Endometrial microvascular endothelial cells (primary cell): ENCODE data around the gene PODNL1. TPM values are rescaled to one million over a fixed set of nuclear protein-coding genes. Genes with fewer than 3 reads are reported as not detected.
"Not testable (repeated sequence)": the region's sequence is repeated elsewhere in the genome, so short reads cannot be mapped to it uniquely, and the experiment has no call there.

ENCODE experiments used
- in situ Hi-C: cut with HindIII; loops from 2 replicates; pipeline ENCODE4 v1.10.0; 2017; ENCODE audit warnings: low sequenced_read_pairs, low pct_unique_long_range_greater_than_20kb; ENCODE audit errors: inconsistent ontology term
- total RNA-seq: library from RNA; depleted of rRNA; stranded (reverse); fragments of >200 nt; gene quantifications from one replicate; pipeline ENCODE4 v1.2.3, GENCODE V29; 2015; ENCODE audit errors: inconsistent ontology term

PODNL1 gene
- total RNA-seq, 1 donor from 2014 or later, result 0.09 TPM

DNA sequence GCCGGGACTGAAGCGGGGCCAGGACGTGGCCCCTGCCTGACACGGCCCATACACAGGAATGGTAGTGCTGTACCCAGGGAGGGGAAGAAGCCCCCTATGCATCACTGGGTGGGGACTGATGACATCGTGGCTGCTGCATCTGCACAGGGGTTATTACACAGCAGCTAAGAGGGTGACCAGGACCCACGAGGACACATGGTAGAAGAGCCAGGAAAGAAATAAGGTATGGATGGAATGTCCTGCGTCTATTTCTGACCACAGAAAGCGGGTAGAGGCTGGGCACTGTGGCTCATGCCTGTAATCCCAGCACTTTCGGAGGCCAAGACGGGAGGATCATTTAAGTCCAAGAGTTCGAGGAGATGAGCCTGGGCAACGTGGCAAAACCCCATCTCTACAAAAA is 38.2 kb upstream of the PODNL1 start:
- in situ Hi-C loops, result no loop called here

DNA sequence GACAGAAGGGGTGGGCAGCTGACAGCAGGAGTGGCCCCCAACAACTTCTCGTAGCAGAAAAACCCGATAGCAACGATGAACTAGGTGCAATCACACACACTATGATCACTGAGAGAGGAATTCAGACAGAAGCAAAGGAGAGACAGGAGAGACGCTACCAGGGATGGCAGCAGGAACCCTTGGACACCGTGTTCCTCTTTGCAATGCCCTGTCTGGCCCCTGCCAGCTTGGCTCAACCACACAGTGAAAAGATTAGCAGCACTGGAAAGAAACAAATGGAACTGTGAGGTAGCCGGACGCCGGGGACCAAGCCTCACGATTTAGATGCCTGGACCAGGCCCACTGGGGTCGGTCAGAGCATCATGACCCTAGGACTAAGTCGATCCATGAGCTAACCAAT is 37.7 kb upstream of the PODNL1 start:
- in situ Hi-C loops, result no loop called here

DNA sequence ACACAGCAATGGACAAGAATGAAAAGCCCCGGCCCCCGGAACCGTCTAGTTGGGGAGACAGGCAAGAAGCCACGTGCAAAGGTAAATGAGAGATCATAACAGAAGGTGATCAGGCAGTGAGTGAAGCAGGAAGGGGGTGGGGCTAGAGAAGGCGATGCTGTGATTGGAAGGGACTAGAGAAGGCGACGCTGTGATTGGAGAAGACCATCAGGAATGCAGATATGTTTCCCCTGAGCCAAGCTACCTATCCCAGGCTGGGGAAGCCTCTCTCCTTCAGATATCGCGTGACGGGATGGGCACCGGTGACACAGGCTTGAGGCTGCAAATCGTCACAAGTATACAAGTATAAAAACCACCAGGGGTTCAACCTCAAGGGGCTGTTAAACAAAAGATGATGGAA is 35.9 kb upstream of the PODNL1 start:
- in situ Hi-C loops, result no loop called here

DNA sequence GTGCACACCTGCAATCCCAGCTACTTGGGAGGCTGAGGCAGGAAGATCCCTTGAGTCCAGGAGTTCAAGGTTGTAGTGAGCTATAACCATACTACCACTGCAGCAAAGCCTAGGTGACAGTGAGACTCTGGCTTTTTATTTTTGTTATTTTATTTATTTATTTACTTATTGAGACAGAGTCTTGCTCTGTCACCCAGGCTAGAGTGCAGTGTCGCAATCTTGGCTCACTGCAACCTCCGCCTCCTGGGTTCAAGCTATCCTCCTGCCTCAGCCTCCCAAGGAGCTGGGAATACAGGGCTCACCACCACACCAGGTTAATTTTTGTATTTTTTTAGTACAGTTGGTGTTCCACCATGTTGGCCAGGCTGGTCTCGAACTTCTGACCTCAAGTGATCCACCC is 35.3 kb upstream of the PODNL1 start:
- in situ Hi-C loops, result not testable (repeated sequence)

DNA sequence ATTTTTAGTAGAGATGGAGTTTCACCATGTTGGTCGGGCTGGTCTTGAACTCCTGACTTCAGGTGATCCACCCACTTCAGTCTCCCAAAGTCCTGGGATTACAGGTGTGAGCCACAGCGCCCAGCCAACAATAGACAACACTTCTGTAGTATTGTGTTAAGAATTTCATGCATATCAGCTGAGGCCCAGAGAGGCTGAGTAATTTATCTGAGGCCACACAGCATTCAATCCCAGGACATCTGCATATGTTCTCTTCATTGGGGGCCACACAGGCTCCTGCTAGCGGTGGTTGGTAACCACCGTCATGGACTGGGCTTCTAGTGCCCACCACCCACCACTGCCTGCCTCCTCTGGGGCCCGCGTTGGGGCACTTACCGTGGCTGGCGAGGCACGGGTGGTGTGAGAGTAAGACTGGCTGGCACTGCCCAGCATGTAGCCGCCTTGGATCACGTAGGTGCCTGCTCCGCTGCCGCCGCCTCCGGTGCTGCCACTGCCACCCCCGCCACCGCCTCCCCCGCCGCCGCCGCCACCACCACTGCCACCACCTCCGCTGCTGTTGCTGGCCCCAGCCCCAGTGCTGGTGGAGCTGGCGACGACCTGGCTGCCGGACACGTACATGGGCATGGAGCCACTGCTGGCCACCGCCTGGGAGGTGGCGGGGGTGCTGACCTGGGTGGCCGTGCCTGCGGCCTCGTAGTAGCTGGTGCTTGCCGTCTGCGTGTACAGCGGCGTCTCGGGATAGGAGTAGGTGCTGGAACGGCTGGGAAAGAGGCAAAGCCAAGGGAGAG is 34.3 kb upstream of the PODNL1 start:
- in situ Hi-C loops, result no loop called here

DNA sequence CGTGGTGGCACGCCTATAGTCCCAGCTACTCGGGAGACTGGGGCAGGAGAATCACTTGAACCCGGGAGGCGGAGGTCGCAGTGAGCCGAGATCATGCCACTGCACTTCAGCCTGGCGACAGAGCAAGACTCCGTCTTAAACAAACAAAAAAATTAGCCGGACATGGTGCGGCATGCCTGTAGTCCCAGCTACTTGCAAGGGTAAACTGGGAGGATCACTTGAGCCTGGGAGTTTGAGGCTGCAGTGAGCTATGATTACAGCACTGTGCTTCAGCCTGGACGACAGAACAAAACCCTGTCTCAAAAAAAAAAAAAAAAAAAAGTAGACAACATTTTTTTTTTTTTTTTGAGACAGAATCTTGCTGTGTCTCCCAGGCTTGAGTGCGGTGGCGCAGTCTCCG is 33.7 kb upstream of the PODNL1 start:
- in situ Hi-C loops, result not testable (repeated sequence)

DNA sequence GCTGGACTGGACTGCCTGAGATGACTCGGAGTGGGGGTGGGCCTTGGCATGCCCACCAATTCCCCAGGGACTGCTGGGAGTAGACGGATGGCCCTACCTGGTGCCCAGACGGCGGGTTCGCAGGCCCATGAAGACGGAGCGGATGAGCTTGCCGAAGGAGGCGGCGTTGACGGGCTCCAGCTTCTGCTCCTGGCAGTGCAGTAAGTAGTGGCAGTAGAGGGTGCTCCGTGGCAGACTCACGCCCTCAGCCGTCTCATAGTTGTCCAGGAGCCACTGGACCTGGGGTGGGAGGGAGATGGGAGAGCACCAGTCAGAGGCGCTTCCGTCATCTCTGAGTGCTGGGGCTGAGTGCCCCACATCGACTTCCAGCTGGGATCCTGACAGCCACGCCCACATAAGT is 31.7 kb upstream of the PODNL1 start:
- in situ Hi-C loops, result no loop called here

DNA sequence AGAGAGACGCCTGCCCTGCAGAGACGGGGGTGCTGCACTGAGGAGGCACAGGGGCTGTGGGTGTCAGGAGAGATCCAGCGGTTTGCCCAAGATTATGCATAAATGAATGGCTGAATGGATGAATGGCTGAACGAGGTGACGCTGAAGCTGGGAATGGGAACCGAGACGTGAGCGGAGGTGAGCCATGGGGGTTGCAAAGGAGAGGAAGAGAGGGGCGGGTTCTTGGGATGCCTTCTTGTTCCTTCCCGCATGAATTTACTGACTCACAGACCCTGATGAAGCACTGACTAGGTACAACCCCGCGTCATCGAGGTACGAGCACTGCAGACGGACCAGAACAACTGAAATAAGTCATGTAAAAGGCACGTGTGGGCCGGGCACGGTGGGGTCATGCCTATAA is 30.8 kb upstream of the PODNL1 start:
- in situ Hi-C loops, result no loop called here

DNA sequence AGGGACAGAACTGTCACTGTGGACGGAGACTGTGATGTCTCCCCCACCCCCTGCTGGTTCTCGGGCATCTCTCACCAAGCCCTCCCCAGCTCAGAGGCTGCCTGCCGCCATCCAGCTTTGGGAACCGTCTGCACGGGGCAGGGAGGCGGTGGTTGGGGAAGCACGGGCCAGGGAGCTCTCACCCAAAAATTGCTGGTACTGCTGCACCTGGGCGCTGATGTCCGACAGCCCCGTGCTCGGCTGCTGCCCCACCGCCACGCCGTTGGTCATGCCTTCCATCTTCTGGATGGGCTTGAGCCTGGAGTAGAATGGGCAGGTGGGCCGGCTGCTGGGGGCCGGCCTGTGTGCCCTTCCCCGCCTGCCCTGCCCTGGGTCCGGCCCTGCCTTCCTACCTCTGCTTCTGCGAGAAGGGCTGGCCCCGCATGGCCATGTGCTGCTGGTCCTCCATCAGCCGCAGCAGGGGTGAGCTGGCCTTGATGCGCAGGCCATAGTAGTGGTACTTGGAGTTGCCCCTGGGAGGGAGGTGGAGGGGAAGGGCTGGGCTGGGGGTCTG is 30.2 kb upstream of the PODNL1 start:
- in situ Hi-C loops, result no loop called here

DNA sequence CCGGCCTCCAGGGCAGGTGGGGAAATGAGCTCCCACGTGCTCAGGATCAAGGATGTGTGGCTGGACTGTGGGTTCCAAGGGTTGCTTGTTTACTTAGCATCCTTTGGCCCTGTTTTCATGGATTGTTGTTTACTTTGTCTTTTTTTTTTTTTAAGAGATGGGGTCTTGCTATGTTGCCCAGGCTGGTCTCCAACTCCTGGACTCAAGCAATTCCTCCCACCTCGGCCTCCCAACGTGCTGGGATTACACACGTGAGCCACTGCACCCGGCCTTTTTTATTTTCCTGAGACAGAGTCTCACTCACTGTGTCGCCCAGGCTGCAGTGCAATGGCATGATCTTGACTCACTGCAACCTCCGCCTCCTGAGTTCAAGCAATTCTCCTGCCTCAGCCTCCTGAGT is 29.0 kb upstream of the PODNL1 start:
- in situ Hi-C loops, result not testable (repeated sequence)

DNA sequence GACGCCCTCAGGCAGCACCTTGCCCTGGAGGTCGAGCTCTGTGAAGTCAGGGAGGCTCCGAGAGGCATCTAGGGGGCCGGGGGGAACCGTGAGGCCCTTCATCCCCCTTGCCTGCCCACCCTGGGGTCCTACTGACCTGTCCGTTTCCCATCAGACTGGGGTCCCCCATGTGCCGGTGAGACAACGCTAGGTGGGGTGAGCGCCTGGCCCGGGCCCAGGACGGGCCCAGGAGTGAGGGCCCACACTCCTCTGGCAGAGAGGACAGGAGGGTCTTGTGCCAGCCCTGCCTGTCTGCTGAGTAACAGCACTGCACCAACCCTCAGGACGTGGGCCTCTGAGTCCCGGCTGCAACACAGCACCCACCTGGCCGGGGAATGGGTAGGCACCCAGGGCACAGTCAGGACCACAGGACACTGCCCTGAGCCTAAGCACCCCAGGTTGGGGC is 28.5 kb upstream of the PODNL1 start:
- in situ Hi-C loops, result no loop called here

DNA sequence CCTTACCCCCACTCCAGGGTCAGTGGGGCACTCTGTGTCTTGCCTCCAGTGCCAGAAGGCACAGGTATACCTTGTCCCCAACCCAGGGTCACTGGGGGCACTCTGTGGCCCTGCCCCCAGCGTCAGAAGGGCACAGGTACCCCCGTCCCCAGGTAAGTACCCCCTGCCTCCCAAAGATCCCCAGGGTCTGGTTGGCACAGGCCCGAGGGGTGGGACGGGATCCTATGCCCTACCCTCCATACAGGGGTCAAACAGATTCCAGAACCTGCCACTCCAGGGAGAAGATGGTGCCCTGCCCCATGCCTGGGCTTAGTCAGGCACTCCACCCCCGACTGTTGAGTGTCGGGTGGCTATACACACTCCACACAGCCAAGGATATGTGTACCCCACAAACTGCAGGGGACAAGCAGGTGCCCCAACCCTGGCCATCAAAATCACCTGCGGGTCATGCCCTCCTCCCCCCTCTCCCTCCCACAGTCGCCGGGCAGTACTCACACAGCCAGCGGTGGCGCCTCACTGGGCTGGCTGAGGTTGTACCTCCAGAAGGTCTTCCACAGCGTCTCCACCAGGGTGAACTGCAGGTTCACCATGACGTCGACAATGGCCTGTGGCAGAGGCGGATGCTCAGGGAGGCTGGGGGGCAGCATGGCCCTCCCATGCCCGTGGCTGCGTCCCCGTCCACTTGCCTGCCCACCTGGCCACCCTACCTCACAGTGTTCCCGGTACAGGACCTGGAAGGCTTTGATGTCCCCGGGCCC is 27.9 kb upstream of the PODNL1 start:
- in situ Hi-C loops, result no loop called here

DNA sequence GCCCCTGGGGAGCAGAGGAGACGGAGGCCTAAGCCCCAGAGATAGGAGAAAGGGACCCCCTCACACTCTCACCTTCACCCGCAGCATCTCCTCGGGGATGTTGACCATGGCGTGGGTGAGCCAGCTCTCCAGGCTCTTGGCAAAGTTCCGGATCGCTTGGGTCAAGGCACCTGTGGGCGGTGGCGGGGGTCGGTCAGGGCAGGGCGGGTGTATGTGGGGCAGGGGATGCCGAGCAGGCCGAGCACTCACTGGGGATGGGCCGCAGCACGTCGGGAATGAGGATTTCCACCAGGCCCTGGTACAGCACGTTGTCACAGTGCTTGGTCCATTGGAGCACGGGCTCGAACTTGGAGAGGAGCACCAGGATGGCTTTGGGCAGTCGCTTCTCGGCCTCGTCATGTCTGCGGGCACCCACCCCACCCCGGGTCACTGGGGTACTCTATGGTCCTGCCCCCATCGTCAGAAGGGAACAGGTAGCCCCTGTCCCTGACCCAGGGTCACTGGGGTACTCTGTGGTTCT is 27.2 kb upstream of the PODNL1 start:
- in situ Hi-C loops, result no loop called here

DNA sequence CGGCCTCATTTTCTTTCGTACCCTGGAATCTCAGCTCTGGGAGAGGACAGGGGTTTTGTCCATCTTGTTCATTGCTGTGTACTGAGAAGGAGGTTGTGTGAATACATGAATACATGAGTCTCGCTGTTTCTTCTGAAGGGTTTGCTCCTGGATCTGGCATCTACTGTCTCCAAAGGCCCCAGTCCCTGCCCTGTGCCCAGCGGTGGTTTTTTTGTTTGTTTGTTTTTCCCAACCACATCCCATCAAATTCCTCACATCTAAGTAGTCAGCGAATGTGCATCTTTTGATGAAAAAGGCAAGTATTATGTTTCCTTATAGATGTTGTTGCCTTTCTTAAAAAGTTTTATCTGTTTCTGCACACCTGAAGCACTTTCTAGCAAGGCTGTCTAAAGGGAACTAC is 26.6 kb upstream of the PODNL1 start:
- in situ Hi-C loops, result no loop called here

DNA sequence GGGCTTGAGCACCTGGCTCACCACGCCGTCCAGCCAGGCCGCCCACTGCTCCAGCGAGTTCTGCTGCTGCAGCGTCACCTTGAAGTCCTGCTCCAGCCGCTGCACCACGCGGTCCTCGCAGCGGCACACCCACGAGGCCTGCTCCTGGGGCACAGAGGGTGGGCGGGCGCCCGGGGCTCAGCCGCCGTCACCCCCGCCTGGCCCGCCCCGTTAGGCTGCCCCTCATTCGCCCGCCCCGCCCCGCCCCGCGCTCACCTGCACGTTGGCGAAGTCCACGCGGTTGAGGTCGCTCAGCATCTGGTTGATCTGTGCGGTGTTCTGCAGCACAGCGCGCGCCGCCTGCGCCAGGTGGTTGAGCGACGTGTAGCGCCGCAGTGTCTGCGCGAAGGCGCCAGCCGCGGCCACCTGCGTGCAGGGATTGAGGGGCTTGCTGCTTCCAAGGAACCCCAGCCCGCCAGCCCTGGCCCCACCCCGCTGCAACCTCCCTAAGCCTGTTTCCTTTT is 25.4 kb upstream of the PODNL1 start:
- in situ Hi-C loops, result no loop called here

DNA sequence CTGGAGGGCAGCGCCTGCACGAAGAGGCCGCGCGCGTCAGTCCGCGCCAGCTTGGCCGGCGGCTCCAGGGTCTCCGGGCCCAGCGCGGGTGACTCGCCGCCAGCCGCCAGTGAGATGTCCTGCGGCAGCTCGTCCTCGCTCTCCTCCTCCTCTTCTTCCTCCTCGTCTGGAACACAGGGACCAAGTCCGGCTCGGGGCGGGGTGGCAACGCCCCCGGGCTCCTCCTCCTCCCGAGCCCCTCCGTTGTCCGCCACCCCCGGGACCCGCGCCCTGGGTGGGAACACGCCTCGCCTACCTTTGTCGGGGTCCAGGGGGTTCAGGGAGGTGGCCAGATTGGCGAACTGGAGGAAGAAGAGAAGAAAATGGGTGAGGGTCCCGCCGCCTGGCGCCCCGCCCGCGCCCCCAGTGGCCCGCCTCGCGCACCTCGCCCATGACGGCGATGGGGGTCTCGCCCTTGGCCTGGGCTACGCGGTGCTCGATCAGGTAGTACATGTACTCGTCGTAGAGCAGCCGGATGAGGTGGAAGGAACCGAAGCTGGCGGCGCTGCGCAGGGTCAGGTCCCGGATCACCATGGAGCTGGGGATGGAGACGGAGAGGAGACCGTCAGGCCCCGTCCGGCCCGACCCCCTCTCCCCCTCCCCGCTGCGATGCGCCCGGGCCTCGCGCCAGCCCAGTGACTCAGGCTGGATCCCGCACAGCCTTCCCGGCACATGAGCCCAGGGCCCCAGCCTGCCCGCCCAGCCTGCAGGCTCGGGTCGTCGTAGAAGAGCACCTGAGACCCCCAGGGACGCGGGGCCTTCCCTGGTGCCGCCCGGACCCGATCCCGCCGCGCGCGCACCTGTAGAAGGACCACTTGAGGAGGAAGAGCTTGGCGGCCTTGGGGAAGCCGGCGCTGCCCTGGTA is 24.7 kb upstream of the PODNL1 start:
- in situ Hi-C loops, result no loop called here

DNA sequence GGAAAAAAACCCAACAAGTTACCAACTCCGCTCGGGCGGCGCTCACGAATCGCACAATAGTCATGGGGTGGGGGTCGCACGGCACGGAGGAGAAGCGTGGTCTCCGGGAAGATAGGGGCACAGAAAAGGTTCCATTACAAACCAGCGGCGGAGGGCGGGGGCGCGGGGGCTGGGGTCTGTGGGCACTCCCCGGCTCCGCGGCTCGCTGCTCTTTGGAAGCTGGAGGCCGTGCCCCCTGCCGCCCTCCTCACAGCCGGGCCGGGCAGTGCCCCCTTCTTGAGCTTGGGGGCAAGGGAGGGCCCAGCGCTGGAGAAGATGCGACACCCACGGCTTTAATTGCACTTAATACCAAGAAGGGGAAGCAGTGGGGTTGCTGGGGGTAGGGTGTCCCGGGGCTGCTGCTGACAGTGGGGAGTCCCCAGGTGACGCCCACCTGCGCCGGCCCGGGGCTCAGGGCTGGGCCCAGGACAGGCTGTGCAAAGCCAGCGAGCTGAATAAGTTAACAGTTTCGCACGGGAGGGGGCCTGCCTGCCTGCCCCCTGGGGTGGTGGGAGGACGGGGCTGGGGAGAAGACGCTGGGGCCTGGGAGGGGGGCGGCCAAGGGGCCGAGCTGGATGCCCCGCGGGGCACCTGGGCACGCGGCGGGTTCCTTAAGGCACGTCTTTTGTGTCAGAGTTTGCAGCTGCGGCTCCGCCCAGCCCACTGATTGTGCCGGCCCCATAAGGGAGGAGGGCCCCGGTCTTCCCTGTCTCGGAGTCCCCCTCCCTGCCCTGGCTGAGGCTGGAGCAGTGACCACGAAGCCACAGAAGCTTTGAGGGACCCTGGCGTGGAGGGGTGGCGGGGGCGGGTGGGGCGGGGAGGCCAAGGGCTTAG is 23.8 kb upstream of the PODNL1 start:
- in situ Hi-C loops, result no loop called here
